GM19043 (cell line): Measurements from ENCODE around the gene SMURF2.
"Not testable (repeated sequence)": the region's sequence is repeated elsewhere in the genome, so short reads cannot be mapped to it uniquely, and the experiment has no call there.

Experiments
- ATAC-seq: cut with Tn5 transposase; IDR thresholded peaks from one replicate; pipeline ENCODE4 v1.9.1; 2021; ENCODE audit warnings: low read depth; ENCODE audit not compliant: unreplicated experiment

SMURF2 gene

DNA sequence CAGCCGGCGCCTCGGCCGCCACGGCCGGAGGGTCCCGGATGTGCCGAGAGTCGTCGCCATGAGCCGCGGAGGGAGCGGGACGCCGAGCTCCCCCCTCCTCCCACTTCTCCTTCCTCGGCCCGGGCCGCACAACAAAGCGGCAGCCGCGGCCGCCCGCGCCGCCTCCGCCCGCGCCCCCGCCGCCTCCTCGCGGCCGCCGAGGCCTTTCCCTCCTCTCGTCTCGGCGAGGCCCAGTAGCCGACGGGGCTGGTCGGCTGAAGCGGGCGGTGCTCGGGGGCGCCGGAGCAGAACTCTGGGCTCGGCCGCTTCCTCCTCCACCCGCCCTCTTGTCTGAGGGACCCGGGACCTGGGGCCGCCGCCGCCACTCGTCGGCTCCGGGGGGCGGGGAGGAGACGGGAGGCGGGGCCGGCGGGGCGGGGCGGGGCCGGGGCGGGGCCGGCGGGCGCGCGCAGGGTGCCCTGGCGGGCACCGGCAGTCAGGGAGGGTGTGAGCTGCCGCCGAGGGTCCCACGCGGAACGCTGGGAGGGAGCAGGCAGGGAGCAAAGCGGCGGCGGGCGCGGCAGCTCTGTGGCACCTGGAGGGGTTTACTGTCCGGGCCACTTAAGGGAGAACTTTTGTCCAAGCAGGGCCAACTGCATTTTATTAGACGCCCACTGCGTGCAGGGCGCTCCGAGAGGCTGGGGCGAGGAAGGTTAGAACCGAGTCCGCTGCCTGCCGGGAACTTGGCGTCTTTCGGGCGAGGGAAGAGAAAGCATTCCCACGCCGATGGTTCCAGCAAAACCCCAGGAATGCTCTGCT, at the start of gene SMURF2:
Gene SMURF2 (minus strand): TSS at position 332 of the 798 bp plus-strand sequence. CDS start 427 bp downstream, outside the sequence.
- ATAC-seq, result peak; percentile 84

DNA sequence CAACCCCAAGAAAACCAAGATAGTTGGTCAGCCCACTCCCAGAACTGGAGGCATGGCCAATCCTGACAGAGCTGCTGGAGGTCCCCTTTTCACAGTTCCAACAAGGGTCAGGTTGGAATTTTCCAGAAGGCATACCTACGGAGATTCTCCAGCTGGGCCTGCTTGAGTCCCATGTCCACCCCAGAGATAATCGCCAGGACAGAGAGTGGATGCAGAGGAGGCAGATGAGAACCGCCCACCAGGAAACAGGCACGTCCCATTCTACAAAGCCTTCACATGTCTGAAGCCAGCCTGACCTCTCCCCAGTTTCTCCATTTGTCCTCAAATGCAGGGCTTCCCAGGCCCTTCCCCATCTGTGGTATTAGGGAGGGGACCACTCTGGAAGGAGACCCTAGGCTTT, 47.4 kb upstream of the SMURF2 start:
- no peak for ATAC-seq

DNA sequence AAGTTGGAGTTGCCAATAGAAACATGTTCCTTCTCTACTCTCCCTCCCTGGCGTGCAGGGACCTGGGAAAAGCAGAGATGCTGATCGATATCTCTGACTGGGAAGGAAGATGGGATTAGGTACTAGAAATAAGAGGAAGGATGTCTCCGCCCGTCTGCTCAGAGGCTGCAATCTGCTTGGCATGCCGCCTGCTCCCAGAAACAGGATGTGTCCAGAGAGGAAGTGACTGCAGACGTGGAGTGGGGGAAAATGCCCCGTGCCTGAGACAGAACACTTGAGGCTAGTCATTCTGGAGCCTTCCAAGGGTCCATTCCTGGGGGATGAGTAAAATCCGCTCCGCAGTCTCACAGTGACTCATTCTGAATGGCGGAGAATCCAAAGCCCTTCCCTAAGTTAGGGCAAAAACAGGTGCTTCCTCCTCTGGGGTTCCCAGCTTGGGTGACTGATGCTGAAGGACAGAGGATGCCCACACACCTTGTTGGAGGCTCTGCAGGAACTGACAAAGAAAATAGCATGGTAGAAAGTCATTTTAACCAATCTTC, 45.0 kb upstream of the SMURF2 start:
- no peak for ATAC-seq

DNA sequence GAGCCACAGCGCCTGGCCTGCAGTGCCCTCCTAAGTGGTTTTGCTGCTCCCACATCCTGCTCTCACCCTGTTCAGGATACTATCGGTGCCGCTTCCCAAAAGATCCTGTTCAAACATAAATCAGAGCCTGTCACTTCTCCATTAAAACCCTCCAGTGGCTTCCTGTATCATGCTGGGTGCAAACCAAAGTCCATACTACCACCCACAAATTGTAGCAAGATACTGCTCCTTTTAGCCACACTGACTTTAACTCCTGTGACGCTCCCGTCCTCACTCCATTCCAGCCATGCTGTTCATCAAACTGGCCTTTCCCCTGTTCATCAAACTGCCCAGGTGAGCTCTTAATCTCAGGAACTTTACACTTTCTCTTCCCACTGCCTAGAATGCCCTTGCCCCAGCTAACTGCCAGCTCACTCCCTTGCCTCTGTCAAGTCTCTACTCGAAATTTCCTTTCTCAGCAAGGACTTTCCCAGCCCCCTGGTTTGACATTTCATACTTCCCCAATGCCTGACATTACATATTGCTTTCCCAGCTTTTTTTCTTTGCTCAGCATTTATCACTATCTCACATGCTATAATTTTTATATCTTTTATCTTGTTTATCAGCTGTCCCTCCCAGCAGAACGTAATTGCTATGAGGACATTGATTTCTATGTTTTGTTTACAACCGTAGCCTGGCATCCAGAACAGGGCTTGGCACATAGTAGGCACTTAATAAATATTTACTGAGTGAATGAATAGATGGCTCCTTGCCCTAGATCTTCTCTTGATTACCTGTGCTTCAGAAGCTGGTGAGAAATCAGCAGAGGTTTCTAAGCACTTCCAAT, 44.3 kb upstream of the SMURF2 start:
- ATAC-seq, result no peak

DNA sequence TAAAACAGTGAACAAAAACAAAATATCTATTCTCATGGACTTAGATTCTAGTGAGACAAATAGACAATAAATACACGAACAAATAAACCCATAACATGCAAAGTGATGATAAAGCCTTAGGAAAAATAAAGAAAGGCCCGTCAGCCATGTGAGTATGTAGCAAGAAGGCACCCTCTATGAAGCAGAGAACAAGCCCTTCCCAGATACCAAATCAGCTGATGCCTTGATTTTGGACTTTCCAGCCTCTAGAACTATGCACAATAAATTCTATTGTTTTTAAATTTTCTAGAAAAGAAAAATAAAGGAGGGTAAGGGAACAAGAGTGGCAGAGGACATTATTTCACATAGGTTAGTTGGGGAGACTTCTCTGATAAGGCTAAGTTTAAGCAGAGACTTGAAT, 40.7 kb upstream of the SMURF2 start:
- ATAC-seq, result no peak

DNA sequence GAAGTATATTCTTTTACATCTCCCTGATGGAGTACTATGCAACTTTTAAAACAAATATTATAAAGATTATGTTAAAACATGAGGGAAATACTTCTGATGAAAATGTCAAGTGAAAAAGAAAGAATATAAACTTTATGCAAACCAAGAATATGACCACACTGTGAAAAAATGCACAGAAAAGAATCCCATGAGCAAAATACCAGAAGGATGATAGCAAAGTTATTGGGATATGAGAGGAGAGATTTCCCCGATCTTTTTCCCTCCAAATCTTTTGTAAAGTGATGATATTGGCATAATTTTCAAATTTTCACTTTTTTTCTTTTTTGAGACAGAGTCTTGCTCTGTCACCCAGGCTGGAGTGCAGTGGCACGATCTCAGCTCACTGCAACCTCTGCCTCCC, 36.6 kb upstream of the SMURF2 start:
- no peak for ATAC-seq

DNA sequence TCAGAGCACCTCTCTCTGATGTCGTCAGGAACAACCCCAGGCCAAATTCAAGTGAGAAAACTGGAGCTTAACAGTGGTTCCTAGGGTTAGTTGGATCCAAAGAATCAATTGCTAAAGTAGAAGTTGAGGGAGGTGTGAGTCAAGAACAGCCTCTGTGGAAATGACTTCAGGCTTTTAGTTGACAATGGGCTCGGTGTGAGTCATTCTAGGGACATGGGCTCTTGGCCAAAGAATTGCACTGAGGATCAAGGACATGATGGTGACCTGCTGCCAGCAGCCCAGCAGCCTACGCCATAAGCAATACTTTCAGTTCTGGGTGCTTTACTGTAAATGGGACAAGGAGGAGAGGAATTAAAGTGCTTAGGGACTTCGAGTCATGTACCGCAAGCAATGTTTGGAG, 32.1 kb upstream of the SMURF2 start:
- ATAC-seq, result no peak

DNA sequence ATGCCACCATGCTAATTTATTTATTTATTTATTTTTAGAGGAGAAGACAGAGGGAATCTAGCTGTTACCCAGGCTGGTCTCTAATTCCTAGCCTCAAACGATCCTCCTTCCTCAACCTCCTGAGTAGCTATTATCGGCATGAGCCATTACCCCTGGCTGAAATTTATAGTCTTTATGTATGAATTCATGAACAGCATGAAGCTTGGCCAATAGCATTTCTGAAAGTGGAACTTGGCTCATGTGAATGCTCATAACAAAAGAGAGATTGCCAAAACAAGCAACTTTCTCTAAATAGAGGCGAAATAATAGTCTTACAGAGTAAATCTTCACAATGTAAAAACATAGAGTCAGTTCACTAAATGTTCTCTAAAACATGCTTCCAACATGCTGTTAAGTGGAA, 30.1 kb upstream of the SMURF2 start:
- ATAC-seq, result no peak

DNA sequence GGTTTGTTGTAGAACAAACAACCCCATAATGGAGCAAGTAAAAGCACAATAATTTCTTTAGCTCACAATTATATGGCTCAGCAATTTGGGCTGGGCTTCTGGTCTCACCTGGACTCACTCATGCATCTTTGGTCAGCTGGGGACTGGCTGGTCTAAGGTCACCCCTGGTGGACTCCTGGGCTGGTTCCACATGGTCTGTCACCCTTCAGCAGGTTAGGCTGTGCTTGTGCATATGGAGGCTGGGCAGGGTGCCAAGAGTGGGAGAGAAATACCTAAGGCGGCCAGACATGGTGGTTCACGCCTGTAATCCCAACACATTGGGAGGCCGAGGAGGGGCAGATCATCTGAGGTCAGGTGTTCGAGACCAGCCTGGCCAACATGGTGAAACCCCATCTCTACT, 27.0 kb upstream of the SMURF2 start:
- ATAC-seq, result no peak

DNA sequence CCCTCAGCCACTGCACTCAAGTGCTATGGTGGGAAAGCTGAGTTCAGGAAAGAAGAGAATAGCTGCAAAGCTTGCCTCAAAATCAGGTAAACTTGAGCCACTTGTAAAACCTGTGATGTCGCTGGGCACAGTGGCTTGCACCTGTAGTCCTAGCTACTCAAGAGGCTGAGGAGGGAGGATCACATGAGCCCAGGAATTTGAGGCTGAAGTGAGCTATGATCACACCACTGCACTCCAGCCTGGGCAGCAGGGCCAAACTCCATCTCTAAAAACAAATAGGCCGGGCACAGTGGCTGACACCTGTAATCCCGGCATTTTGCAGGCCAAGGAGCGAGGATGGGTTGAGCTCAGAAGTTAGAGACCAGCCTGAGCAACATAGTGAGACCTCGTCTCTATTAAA, 26.4 kb upstream of the SMURF2 start:
- ATAC-seq, result no peak

DNA sequence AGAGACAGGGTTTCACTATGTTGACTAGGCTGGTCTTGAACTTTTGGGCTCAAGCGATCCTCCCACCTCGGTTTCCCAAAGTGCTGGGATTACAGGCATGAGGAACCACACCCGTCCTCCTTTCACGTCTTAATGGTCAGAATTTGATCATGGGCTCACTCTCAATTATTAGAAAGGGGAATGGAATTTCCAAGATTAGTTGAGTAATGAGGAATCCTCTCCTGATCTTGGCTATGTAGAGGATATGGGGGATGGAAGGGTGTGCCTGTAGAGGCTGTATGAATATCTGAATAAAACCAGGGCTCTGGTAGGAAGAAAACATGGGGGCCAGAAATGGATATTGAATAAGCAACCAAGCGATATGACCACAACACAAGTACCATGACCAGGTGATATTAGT, 25.9 kb upstream of the SMURF2 start:
- no peak for ATAC-seq

DNA sequence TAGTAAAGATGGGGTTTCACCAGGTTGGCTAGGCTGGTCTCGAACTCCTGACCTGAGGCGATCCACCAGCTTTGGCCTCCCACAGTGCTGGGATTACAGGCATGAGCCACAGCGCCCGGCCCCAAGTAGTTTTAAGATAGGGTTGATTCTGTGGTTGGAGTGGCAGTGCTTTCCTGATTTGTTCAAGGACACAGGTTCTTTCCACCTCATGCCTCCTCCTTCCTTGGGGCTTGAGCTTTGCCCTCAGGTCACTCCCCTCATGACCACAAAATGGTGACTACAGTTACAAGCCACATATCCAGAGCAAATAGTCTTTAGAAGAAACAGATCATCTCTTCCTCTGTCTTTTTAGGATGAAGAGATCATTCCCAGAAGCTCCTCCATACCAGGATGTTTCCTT, 25.3 kb upstream of the SMURF2 start:
- no peak for ATAC-seq

DNA sequence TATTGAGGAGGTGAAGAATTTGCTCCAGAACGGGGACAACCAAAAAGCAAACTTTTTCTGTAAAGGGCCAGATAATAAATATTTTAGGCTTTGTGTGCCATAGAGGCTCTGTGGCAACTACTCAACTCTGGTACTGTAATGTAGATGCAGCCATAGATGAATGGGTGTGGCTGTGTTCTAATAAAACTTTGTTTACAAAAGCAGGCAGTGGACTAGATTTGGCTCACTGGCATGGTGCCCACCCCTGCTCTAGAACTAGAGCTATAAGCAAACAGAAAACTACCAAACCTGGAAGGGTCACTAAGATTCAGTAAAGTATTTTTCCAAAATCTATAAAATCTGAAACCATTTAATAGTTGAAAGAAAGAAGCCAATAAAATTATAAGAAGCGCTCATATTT, 24.6 kb upstream of the SMURF2 start:
- no peak for ATAC-seq

DNA sequence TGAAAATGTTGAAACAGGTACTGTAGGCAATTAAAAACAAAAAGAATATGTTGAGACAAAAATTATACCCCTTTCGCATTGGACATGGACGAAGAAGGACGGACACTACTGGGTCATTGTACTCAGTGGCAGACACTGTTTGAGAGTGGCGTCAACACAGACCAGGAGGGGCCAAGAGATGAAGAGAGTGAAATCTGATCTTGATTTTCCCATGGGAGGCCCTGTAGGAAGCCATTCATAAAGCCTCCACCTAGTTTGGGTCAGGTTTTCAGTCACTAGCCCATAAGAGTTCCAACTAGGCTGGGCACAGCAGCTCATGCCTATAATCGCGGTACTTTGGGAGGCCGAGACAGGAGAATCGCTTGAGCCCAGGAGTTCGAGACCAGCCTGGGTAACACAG, 23.6 kb upstream of the SMURF2 start:
- ATAC-seq, result no peak

DNA sequence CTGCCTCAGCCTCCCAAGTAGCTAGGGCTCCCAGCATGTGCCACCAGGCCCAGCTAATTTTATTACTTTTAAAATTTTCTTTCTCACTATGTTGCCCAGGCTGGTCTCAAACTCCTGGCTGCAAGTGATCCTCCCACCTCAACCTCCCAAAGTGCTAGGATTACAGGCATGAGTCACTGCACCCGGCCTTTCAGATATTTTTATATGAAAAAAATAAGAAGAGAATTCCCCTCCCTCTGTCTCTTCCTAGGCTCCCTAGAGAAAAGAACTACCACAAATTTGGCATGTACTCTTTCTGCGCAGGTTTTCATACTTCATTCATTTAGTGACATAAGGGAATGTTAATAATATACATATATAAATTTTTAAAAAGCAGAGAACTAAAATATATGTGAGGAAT, 21.7 kb upstream of the SMURF2 start:
- no peak for ATAC-seq

DNA sequence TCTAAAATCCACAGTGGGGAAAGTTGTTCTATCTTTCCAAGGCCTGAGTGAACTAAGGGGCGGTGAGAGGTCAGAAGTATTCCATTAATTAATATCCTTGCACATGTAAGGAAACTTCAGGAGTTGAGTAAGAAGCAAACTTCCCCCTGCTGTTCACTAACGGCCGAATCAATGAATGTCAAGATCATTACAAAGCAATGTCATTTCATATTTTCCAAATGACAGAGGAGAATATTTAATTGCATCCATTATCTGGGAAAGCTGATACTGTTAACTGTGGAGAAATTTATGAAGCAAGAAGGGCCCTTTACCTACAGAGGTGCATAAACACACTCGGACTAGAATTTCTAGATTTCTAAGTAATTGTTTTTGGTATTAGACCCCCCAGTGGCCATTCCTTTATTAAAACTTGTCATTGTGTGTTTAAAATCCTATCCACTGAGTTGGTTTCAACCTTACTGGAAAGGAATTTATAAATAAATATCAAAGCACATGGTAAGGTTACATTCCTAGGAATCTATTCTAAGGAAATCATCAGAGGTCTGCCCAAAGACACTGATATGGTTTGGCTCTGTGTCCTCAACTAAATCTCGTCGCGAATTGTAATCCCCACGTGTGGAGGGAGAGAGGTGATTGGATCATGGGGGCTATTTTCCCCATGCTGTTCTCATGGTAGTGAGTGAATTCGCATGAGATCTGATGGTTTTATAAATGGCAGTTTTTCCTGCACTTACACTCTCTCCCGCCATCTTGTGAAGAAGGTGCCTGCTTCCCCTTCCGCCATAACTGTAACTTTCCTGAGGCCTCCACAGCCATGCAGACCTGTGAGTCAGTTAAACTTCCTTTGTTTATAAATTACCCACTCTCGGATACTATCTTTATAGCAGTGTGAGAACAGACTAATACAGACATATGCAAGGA, 20.4 kb upstream of the SMURF2 start:
- no peak for ATAC-seq

DNA sequence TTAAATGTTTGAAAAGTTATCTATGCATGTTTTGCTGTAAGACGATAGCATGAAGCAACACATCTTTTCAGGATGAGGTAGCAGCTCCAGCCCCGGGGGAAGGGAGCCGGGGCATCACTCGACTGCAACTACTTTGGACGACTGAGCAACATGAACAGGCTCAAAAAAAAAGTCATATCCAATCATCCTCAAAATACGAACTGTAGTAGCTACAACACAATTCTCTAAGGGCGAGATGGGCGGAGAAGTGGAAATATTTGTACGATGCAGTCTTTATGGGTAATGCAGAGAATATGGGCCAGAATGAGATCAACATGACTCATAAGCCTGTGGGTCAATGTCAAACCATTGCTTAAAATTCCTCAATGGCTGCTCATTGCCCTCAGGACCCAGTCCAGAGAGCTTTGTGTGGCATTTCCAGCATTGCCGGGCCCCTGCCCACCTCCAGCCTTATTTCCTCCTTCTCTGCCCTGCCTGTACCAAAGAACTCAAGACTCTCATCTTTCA, 17.7 kb upstream of the SMURF2 start:
- no peak for ATAC-seq

DNA sequence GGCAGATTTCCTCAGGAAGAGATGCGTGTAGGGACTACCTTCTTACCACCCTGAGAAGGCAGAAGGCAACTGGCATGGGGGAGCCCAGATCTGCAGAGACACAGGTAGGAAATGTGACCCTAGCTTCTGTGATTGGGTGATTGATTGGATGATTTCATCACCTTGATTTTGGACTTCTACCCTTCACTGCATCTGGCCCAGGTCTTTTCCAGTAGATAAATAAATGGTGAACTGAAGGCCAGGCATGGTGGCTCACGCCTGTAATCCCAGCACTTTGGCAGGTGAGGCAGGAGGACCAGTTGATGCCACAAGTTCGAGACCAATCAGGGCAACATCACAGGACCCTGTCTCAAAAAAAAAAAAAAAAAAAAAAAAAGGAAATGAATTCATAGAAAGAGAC, 14.7 kb upstream of the SMURF2 start:
- ATAC-seq, result no peak

DNA sequence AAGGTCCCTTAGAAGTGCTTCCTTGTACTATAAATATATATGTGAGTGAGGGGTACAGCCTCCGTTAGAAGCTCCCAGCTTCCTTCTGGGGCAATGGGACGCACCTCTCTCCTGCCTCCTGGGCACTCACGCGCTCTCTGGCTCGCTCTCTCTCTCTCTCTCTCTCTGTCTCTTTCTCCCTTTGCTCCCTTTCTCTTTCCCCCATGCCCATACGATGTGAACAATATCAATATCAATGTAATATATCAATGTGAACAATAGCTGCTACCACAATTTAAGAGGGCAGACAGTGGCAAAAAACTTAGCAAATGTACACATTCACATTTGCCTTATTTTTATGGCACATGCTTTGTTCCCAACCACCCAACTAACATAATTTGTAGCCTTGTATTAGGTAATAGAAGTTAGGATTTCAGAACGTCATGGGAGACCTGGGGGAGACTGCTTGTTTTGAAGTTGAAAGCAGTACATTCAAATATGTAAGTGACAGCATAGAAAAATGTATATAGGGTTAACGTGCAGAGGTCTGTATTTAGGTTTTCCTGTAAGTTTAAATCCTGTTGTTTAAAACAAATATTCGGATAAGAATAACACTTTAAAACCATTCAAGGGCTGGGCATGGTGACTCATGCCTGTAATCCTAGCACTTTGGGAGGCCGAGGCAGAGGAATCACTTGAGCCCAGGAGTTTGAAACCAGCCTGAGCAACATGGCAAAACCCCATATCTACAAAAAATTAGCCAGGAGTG, 8.9 kb upstream of the SMURF2 start:
- not testable (repeated sequence) for ATAC-seq
